HepG2 (cell line): ENCODE results near the gene CMTM2. TPM values are rescaled to one million over a fixed set of nuclear protein-coding genes. Genes with fewer than 3 reads are reported as not detected.

Experiments used
- BORCS8-MEF2B ChIP-seq: sonication (generic); formaldehyde crosslinking; IDR thresholded peaks from 2 replicates; pipeline ENCODE4 v1.8.0; 2022; ENCODE audit warnings: mild to moderate bottlenecking, missing genetic modification reagents
- FOXK2 ChIP-seq: fragments of 450-650 bp; IDR thresholded peaks from 2 replicates; pipeline ENCODE4 v1.6.1; 2016
- GATAD2A ChIP-seq: IDR thresholded peaks from 2 replicates; pipeline ENCODE4 v1.6.1; 2016
- HNF4A ChIP-seq: sonication (generic); formaldehyde crosslinking; IDR thresholded peaks from 2 replicates; pipeline ENCODE4 v1.4.0; 2020; ENCODE audit warnings: missing genetic modification reagents
- HNRNPUL1 ChIP-seq: fragments of 200-400 bp; formaldehyde crosslinking; IDR thresholded peaks from 2 replicates; pipeline ENCODE4 v1.6.1; 2017; ENCODE audit warnings: low read depth, mild to moderate bottlenecking, low read length, moderate library complexity
- HOXA7 ChIP-seq: sonication (generic); formaldehyde crosslinking; IDR thresholded peaks from 2 replicates; pipeline ENCODE4 v1.8.1; 2022; ENCODE audit warnings: mild to moderate bottlenecking, missing genetic modification reagents, moderate library complexity
- KAT8 ChIP-seq: IDR thresholded peaks from 2 replicates; pipeline ENCODE4 v1.6.1; 2016; ENCODE audit warnings: missing genetic modification reagents, missing compliant biosample characterization
- MAFF ChIP-seq: IDR thresholded peaks from 2 replicates; pipeline ENCODE4 v1.6.1; 2011; ENCODE audit warnings: low read depth, low read length, improper control_type of control experiment
- MED8 ChIP-seq: sonication (generic); formaldehyde crosslinking; IDR thresholded peaks from 2 replicates; pipeline ENCODE4 v1.8.1; 2023; ENCODE audit warnings: mild to moderate bottlenecking, missing genetic modification reagents; ENCODE audit not compliant: insufficient replicate concordance
- MEIS2 ChIP-seq: sonication (generic); formaldehyde crosslinking; IDR thresholded peaks from 2 replicates; pipeline ENCODE4 v1.9.0; 2021; ENCODE audit warnings: mild to moderate bottlenecking, missing genetic modification reagents
- MIER3 ChIP-seq: IDR thresholded peaks from 2 replicates; pipeline ENCODE4 v1.6.1; 2016; ENCODE audit warnings: missing compliant biosample characterization, borderline replicate concordance
- NFIC ChIP-seq: IDR thresholded peaks from 2 replicates; pipeline ENCODE4 v1.6.1; 2012; ENCODE audit warnings: mild to moderate bottlenecking, low read length, inconsistent platforms
- NFRKB ChIP-seq: fragments of 450-650 bp; IDR thresholded peaks from 2 replicates; pipeline ENCODE4 v1.6.1; 2017
- SMAD1 ChIP-seq: sonication (generic); formaldehyde crosslinking; IDR thresholded peaks from 2 replicates; pipeline ENCODE4 v1.4.0; 2020; ENCODE audit warnings: missing genetic modification reagents, low read depth, mild to moderate bottlenecking, borderline replicate concordance
- SOX5 ChIP-seq: IDR thresholded peaks from 2 replicates; pipeline ENCODE4 v1.6.1; 2016; ENCODE audit warnings: borderline replicate concordance
- SRSF9 ChIP-seq: fragments of 200-400 bp; formaldehyde crosslinking; IDR thresholded peaks from 2 replicates; pipeline ENCODE4 v1.6.1; 2018; ENCODE audit warnings: borderline replicate concordance, mild to moderate bottlenecking, low read depth, low read length; ENCODE audit not compliant: insufficient read depth, poor library complexity, severe bottlenecking
- TERF1 ChIP-seq: sonication (generic); formaldehyde crosslinking; IDR thresholded peaks from 2 replicates; pipeline ENCODE4 v1.8.0; 2022; ENCODE audit warnings: mild to moderate bottlenecking, missing genetic modification reagents, moderate library complexity
- ZFP36L1 ChIP-seq: sonication (generic); formaldehyde crosslinking; IDR thresholded peaks from 2 replicates; pipeline ENCODE4 v1.8.0; 2022; ENCODE audit warnings: mild to moderate bottlenecking, missing genetic modification reagents, moderate library complexity
- ZIK1 ChIP-seq: sonication (generic); formaldehyde crosslinking; IDR thresholded peaks from 2 replicates; pipeline ENCODE4 v1.5.0; 2020; ENCODE audit warnings: mild to moderate bottlenecking, low read depth, missing genetic modification reagents, borderline replicate concordance
- ZNF326 ChIP-seq: sonication (generic); formaldehyde crosslinking; IDR thresholded peaks from 2 replicates; pipeline ENCODE4 v1.4.0; 2020; ENCODE audit warnings: missing genetic modification reagents, borderline replicate concordance
- ZNF383 ChIP-seq: sonication (generic); formaldehyde crosslinking; IDR thresholded peaks from 2 replicates; pipeline ENCODE4 v1.4.0; 2020; ENCODE audit warnings: missing genetic modification reagents, mild to moderate bottlenecking, borderline replicate concordance
- ZNF530 ChIP-seq: sonication (generic); formaldehyde crosslinking; IDR thresholded peaks from 2 replicates; pipeline ENCODE4 v1.5.0; 2020; ENCODE audit warnings: low read depth, mild to moderate bottlenecking, missing genetic modification reagents
- ZNF564 ChIP-seq: sonication (generic); formaldehyde crosslinking; IDR thresholded peaks from 2 replicates; pipeline ENCODE4 v1.8.1; 2023; ENCODE audit warnings: mild to moderate bottlenecking, missing genetic modification reagents
- ZNF572 ChIP-seq: sonication (generic); formaldehyde crosslinking; IDR thresholded peaks from 2 replicates; pipeline ENCODE4 v1.5.1; 2020; ENCODE audit warnings: mild to moderate bottlenecking, missing genetic modification reagents
- ZNF652 ChIP-seq: IDR thresholded peaks from 2 replicates; pipeline ENCODE4 v1.6.1; 2016; ENCODE audit warnings: low read depth, borderline replicate concordance
- ZNF7 ChIP-seq: IDR thresholded peaks from 2 replicates; pipeline ENCODE4 v1.6.1; 2016; ENCODE audit warnings: missing biosample characterization, missing genetic modification reagents
- ZNF891 ChIP-seq: sonication (generic); formaldehyde crosslinking; IDR thresholded peaks from 2 replicates; pipeline ENCODE4 v1.5.0; 2020; ENCODE audit warnings: mild to moderate bottlenecking, missing genetic modification reagents
- ZZZ3 ChIP-seq: sonication (generic); formaldehyde crosslinking; IDR thresholded peaks from 2 replicates; pipeline ENCODE4 v1.4.0; 2020; ENCODE audit warnings: missing genetic modification reagents, mild to moderate bottlenecking, borderline replicate concordance
- polyA plus RNA-seq, 8 experiments: library from polyadenylated mRNA; depleted of rRNA in 3 of 8; stranded (reverse) in 7 of 8; unstranded in 1 of 8; fragments of >200 nt; fragmentation: Illumina TruSeq in 4 of 8; extraction: Trizol in 4 of 8; gene quantifications; 2 replicates each; pipeline versions ENCODE4 v1.2.1 to v1.2.3, GENCODE V29; 2011 to 2016; ENCODE audit warnings: low read depth in 4 of 8, missing spikeins in 1 of 8, mixed read lengths in 1 of 8; ENCODE audit not compliant: insufficient read depth in 1 of 8
- total RNA-seq, 5 experiments: library from RNA; depleted of rRNA; stranded (reverse); fragments of >200 nt; fragmentation: Illumina TruSeq; extraction: Trizol; gene quantifications; 2 replicates each; pipeline ENCODE4 v1.2.3, GENCODE V29; 2016; ENCODE audit warnings: low read depth in 1 of 5
- TF ChIP-seq, protein P1 (sequence below): IDR thresholded peaks from 2 replicates; pipeline ENCODE4 v1.6.1; 2016; ENCODE audit warnings: low read depth, control low read depth

Gene CMTM2
- total and polyA plus RNA-seq, 2 of the 13 experiments (the other 11 are each of a cell fraction or from before 2014, with no cell fraction given) = not detected

GRCh38 chr16:66608241-66609138, 29.2 kb downstream of the CMTM2 start (continued):
- TF ChIP-seq ZNF652 (CRISPR knock-in tag) = no peak
- no peak for TF ChIP-seq FOXK2
- TF ChIP-seq ZNF530 (CRISPR knock-in tag) = no peak
- TF ChIP-seq MEIS2 (CRISPR knock-in tag) = peak; percentile 47; the same call in 1 of the 2 replicates
- peak; percentile 50; the same call in 1 of the 2 replicates for TF ChIP-seq SMAD1
- TF ChIP-seq ZFP36L1 (CRISPR knock-in tag) = peak; percentile 21; the same call in 1 of the 2 replicates
- TF ChIP-seq NFIC = no peak
- TF ChIP-seq MED8 (CRISPR knock-in tag) = no peak
- TF ChIP-seq, protein P1, sequence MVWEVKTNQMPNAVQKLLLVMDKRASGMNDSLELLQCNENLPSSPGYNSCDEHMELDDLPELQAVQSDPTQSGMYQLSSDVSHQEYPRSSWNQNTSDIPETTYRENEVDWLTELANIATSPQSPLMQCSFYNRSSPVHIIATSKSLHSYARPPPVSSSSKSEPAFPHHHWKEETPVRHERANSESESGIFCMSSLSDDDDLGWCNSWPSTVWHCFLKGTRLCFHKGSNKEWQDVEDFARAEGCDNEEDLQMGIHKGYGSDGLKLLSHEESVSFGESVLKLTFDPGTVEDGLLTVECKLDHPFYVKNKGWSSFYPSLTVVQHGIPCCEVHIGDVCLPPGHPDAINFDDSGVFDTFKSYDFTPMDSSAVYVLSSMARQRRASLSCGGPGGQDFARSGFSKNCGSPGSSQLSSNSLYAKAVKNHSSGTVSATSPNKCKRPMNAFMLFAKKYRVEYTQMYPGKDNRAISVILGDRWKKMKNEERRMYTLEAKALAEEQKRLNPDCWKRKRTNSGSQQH = peak; percentile 4; the same call in 1 of the 2 replicates
- no peak for TF ChIP-seq ZIK1 (CRISPR knock-in tag)
- no peak for TF ChIP-seq TERF1 (CRISPR knock-in tag)
- TF ChIP-seq ZNF383 (CRISPR knock-in tag) = no peak
- TF ChIP-seq SRSF9 = no peak
- peak; percentile 93 for TF ChIP-seq BORCS8-MEF2B (CRISPR knock-in tag)
- TF ChIP-seq HNRNPUL1 = no peak
- TF ChIP-seq ZZZ3 (CRISPR knock-in tag) = peak; percentile 62; the same call in 1 of the 2 replicates
- TF ChIP-seq MIER3 (CRISPR knock-in tag) = peak; percentile 67; the same call in 1 of the 2 replicates
- no peak for TF ChIP-seq NFRKB
- no peak for TF ChIP-seq ZNF326 (CRISPR knock-in tag)
- peak; percentile 56; the same call in 1 of the 2 replicates for TF ChIP-seq SOX5 (CRISPR knock-in tag)
- 0 out of 2 replicates have a peak, but pooled peaks have one; percentile 53 for TF ChIP-seq ZNF564 (CRISPR knock-in tag)
- TF ChIP-seq ZNF891 = peak; percentile 90
- no peak for TF ChIP-seq ZNF572 (CRISPR knock-in tag)
- TF ChIP-seq MAFF = no peak; the same call in 1 of the 2 replicates
- peak; percentile 76 for TF ChIP-seq GATAD2A (CRISPR knock-in tag)
- TF ChIP-seq HOXA7 (CRISPR knock-in tag) = no peak
- peak; percentile 54 for TF ChIP-seq HNF4A (CRISPR knock-in tag)
- peak; percentile 72 for TF ChIP-seq KAT8 (CRISPR knock-in tag)
- no peak for TF ChIP-seq ZNF7
